ENCODE data around the gene KCNJ14. TPM values are rescaled to one million over a fixed set of nuclear protein-coding genes. Genes with fewer than 3 reads are reported as not detected.

The KCNJ14 gene
- total RNA-seq, 2 experiments from 2014 or later: 1.7 to 1.8 TPM

- Mint-ChIP-seq H3K4me1 (ENCODE audit: low read depth) (peaks cover 30% of the 10 kb centered on the region), H3K27ac (no peak overlapping the region), H3K27me3 (ENCODE audit: low read depth) (peaks cover 24% of the 10 kb centered on the region), H3K4me3 (no peak overlapping the region), H3K36me3 (ENCODE audit: low read depth) (no peaks in the 10 kb centered on the region), H3K9me3 (no peaks in the 10 kb centered on the region)
- intact Hi-C loops (cut with micrococcal nuclease): no loop called here
- DNase-seq: no peak
- CTCF ChIA-PET: interaction anchor here (1.2 kb wide), 1 partner anchor 17 kb away, joined by 4 read pairs; no protein-coding TSS in a partner anchor
Measured at GRCh38 chr19:48496959-48497727, 41.8 kb downstream of the KCNJ14 start.

- intact Hi-C loops (cut with micrococcal nuclease): no loop called here
- no peak for DNase-seq
- Mint-ChIP-seq H3K27ac (no peak overlapping the region), H3K27me3 (ENCODE audit: low read depth) (peaks cover 20% of the 10 kb centered on the region), H3K9me3 (no peaks in the 10 kb centered on the region), H3K4me3 (no peak overlapping the region), H3K4me1 (ENCODE audit: low read depth) (peaks cover 24% of the 10 kb centered on the region), H3K36me3 (ENCODE audit: low read depth) (no peaks in the 10 kb centered on the region)
- CTCF ChIA-PET: no interaction called here
Measured at GRCh38 chr19:48497728-48498594, 42.6 kb downstream of the KCNJ14 start.

- CTCF ChIA-PET: no interaction called here
- H3K4me3 Mint-ChIP-seq: no peak overlapping the region
- intact Hi-C loops (cut with micrococcal nuclease): no loop called here
Measured at GRCh38 chr19:48498595-48499311, 43.4 kb downstream of the KCNJ14 start.

GRCh38 chr19:48499316-48500090, 44.1 kb downstream of the KCNJ14 start:
- H3K4me1 Mint-ChIP-seq (ENCODE audit: low read depth): peaks cover 22% of the 10 kb centered on the region
- H3K9me3 Mint-ChIP-seq: no peaks in the 10 kb centered on the region
- no peak overlapping the region for H3K27ac Mint-ChIP-seq
- no peak overlapping the region for H3K4me3 Mint-ChIP-seq
- H3K27me3 Mint-ChIP-seq (ENCODE audit: low read depth): peaks cover 16% of the 10 kb centered on the region
- intact Hi-C loops (cut with micrococcal nuclease): no loop called here
- CTCF ChIA-PET: no interaction called here
- H3K36me3 Mint-ChIP-seq (ENCODE audit: low read depth): no peaks in the 10 kb centered on the region
- no peak for DNase-seq

More at GRCh38 chr19:48498595-48499311, 43.4 kb downstream of the KCNJ14 start:
- H3K9me3 Mint-ChIP-seq: no peaks in the 10 kb centered on the region
- DNase-seq: no peak
- H3K27me3 Mint-ChIP-seq (ENCODE audit: low read depth): peaks cover 20% of the 10 kb centered on the region
- no peak overlapping the region for H3K27ac Mint-ChIP-seq
- peaks cover 24% of the 10 kb centered on the region for H3K4me1 Mint-ChIP-seq (ENCODE audit: low read depth)
- H3K36me3 Mint-ChIP-seq (ENCODE audit: low read depth): no peaks in the 10 kb centered on the region

- Mint-ChIP-seq H3K27ac (peak overlapping the region; percentile 80), H3K36me3 (ENCODE audit: low read depth) (no peaks in the 10 kb centered on the region)
Measured at GRCh38 chr19:48500830-48501493, 45.6 kb downstream of the KCNJ14 start.

GRCh38 chr19:48501494-48502349, 46.3 kb downstream of the KCNJ14 start:
- intact Hi-C loops (cut with micrococcal nuclease): loop anchor here (1.0 kb wide), 1 partner anchor 8 kb away; no protein-coding TSS in a partner anchor
- peak overlapping the region; percentile 74 for H3K4me3 Mint-ChIP-seq

More at GRCh38 chr19:48500830-48501493, 45.6 kb downstream of the KCNJ14 start:
- Mint-ChIP-seq H3K4me3 (peak overlapping the region; percentile 74), H3K4me1 (ENCODE audit: low read depth) (peaks cover 22% of the 10 kb centered on the region), H3K27me3 (ENCODE audit: low read depth) (peaks cover 7% of the 10 kb centered on the region), H3K9me3 (no peaks in the 10 kb centered on the region)
- intact Hi-C loops (cut with micrococcal nuclease): no loop called here
- DNase-seq: no peak
- CTCF ChIA-PET: interaction anchor here (0.7 to 1.7 kb wide), 3 partner anchors 11 to 86 kb away, joined by 3 to 10 read pairs (median 3); no protein-coding TSS in a partner anchor

GRCh38 chr19:48502350-48503018, 47.1 kb downstream of the KCNJ14 start:
- H3K36me3 Mint-ChIP-seq (ENCODE audit: low read depth): no peaks in the 10 kb centered on the region
- no peaks in the 10 kb centered on the region for H3K9me3 Mint-ChIP-seq
- CTCF ChIA-PET: interaction anchor here (0.5 to 1.3 kb wide), 4 partner anchors 81 to 120 kb away, joined by 3 to 4 read pairs (median 4); no protein-coding TSS in a partner anchor
- H3K4me1 Mint-ChIP-seq (ENCODE audit: low read depth): peaks cover 19% of the 10 kb centered on the region
- intact Hi-C loops (cut with micrococcal nuclease): loop anchor here (1.0 kb wide), 1 partner anchor 9 kb away; no protein-coding TSS in a partner anchor
- no peak overlapping the region for H3K4me3 Mint-ChIP-seq
- DNase-seq: no peak
- no peak overlapping the region for H3K27ac Mint-ChIP-seq
- peaks cover 3% of the 10 kb centered on the region for H3K27me3 Mint-ChIP-seq (ENCODE audit: low read depth)

More at GRCh38 chr19:48501494-48502349, 46.3 kb downstream of the KCNJ14 start:
- CTCF ChIA-PET: interaction anchor here (0.5 to 1.7 kb wide), 4 partner anchors 12 to 121 kb away, joined by 3 to 10 read pairs (median 4); no protein-coding TSS in a partner anchor
- peak overlapping the region; percentile 80 for H3K27ac Mint-ChIP-seq
- H3K9me3 Mint-ChIP-seq: no peaks in the 10 kb centered on the region
- DNase-seq: peak; percentile 82
- peaks cover 22% of the 10 kb centered on the region for H3K4me1 Mint-ChIP-seq (ENCODE audit: low read depth)
- no peaks in the 10 kb centered on the region for H3K36me3 Mint-ChIP-seq (ENCODE audit: low read depth)
- peaks cover 7% of the 10 kb centered on the region for H3K27me3 Mint-ChIP-seq (ENCODE audit: low read depth)

- Mint-ChIP-seq H3K9me3 (no peaks in the 10 kb centered on the region), H3K36me3 (ENCODE audit: low read depth) (no peaks in the 10 kb centered on the region), H3K4me1 (ENCODE audit: low read depth) (peaks cover 17% of the 10 kb centered on the region), H3K27ac (no peak overlapping the region), H3K27me3 (ENCODE audit: low read depth) (no peaks in the 10 kb centered on the region), H3K4me3 (no peak overlapping the region)
- CTCF ChIA-PET: interaction anchor here (0.6 to 5.4 kb wide), 18 partner anchors 12 to 336 kb away, joined by 3 to 83 read pairs (median 4); partner anchors contain the start of genes CA11, SYNGR4 and TMEM143
- intact Hi-C loops (cut with micrococcal nuclease): loop anchor here (1.0 to 5.0 kb wide), 3 partner anchors 78 to 331 kb away; partner anchors contain the start of gene HSD17B14
- no peak for DNase-seq
Measured at GRCh38 chr19:48506138-48506733, 50.9 kb downstream of the KCNJ14 start.

GRCh38 chr19:48507911-48508439, 52.6 kb downstream of the KCNJ14 start:
- DNase-seq: no peak
- CTCF ChIA-PET: interaction anchor here (0.8 to 5.4 kb wide), 11 partner anchors 15 to 102 kb away, joined by 3 to 83 read pairs (median 4); no protein-coding TSS in a partner anchor

More at GRCh38 chr19:48507911-48508439, 52.6 kb downstream of the KCNJ14 start:
- no peak overlapping the region for H3K4me3 Mint-ChIP-seq
- H3K9me3 Mint-ChIP-seq: no peaks in the 10 kb centered on the region
- intact Hi-C loops (cut with micrococcal nuclease): loop anchor here (5.0 kb wide), 1 partner anchor 329 kb away; the partner anchor contains the start of gene HSD17B14
- H3K27me3 Mint-ChIP-seq (ENCODE audit: low read depth): no peaks in the 10 kb centered on the region
- H3K36me3 Mint-ChIP-seq (ENCODE audit: low read depth): no peaks in the 10 kb centered on the region
- H3K4me1 Mint-ChIP-seq (ENCODE audit: low read depth): peaks cover 11% of the 10 kb centered on the region
- H3K27ac Mint-ChIP-seq: no peak overlapping the region
